Hepatocyte (in vitro differentiated cells): ENCODE data around the gene TMEM222.

ENCODE experiments used
- CTCF ChIP-seq: fragments of 200-600 bp; sonication (generic); IDR thresholded peaks from 2 replicates; pipeline ENCODE4 v1.5.1; 2016; ENCODE audit warnings: antibody characterized with exemption, mild to moderate bottlenecking; ENCODE audit not compliant: poor library complexity
- EZH2 ChIP-seq: fragments of 200-600 bp; sonication (generic); IDR thresholded peaks from 2 replicates; pipeline ENCODE4 v1.6.1; 2016; ENCODE audit warnings: antibody characterized with exemption, mild to moderate bottlenecking, borderline replicate concordance
- EZH2phosphoT487 ChIP-seq: fragments of 200-600 bp; sonication (generic); IDR thresholded peaks from one replicate; pipeline ENCODE4 v1.6.1; 2018; ENCODE audit warnings: antibody characterized with exemption, mild to moderate bottlenecking, low read depth, moderate library complexity; ENCODE audit not compliant: unreplicated experiment, severe bottlenecking

- no peak for TF ChIP-seq CTCF
- TF ChIP-seq EZH2, result no peak
- no peak for TF ChIP-seq EZH2phosphoT487
These were observed at the start of gene TMEM222 for GRCh38 chr1:27321813-27322568.
